Dendritic cell treated with granulocyte-macrophage colony-stimulating factor and Interleukin-4, amounts not matched to agents 40 ng/mL and 50 ng/mL, for 4 days (primary cell): ENCODE results near the gene RIC1.
"Not testable (repeated sequence)": the region's sequence is repeated elsewhere in the genome, so short reads cannot be mapped to it uniquely, and the experiment has no call there.

Source experiments
- H3K27ac Mint-ChIP-seq: one replicate; pipeline ENCODE4 v1.8.0; 2022; ENCODE audit warnings: mild to moderate bottlenecking, mixed read lengths
- H3K27me3 Mint-ChIP-seq: one replicate; pipeline ENCODE4 v1.8.0; 2022; ENCODE audit warnings: mild to moderate bottlenecking, mixed read lengths
- H3K36me3 Mint-ChIP-seq: one replicate; pipeline ENCODE4 v1.8.0; 2022; ENCODE audit warnings: low read depth, mixed read lengths
- H3K4me1 Mint-ChIP-seq: one replicate; pipeline ENCODE4 v1.8.0; 2022; ENCODE audit warnings: low read depth, mixed read lengths
- H3K4me3 Mint-ChIP-seq: one replicate; pipeline ENCODE4 v1.8.0; 2022; ENCODE audit warnings: mild to moderate bottlenecking, moderate library complexity, mixed read lengths
- H3K9me3 Mint-ChIP-seq: one replicate; pipeline ENCODE4 v1.8.0; 2022; ENCODE audit warnings: mixed read lengths
- intact Hi-C: fragments of 100-400 bp; cut with micrococcal nuclease; formaldehyde crosslinking; loops from one replicate; pipeline ENCODE4 v1.15.0; 2022

Gene RIC1

GRCh38 chr9:5665059-5665458 lies 36.2 kb downstream of the RIC1 start:
- peaks cover 66% of the 10 kb centered on the region for H3K4me1 Mint-ChIP-seq
- H3K9me3 Mint-ChIP-seq: peaks cover 64% of the 10 kb centered on the region
- intact Hi-C loops: no loop called here
- H3K27me3 Mint-ChIP-seq: no peaks in the 10 kb centered on the region
- no peak overlapping the region for H3K4me3 Mint-ChIP-seq
- peaks cover 87% of the 10 kb centered on the region for H3K36me3 Mint-ChIP-seq
- H3K27ac Mint-ChIP-seq: no peak overlapping the region

- H3K27me3 Mint-ChIP-seq: no peaks in the 10 kb centered on the region
- H3K27ac Mint-ChIP-seq: no peak overlapping the region
- peaks cover 65% of the 10 kb centered on the region for H3K4me1 Mint-ChIP-seq
- H3K36me3 Mint-ChIP-seq: peaks cover 64% of the 10 kb centered on the region
- no peak overlapping the region for H3K4me3 Mint-ChIP-seq
- H3K9me3 Mint-ChIP-seq: peaks cover 41% of the 10 kb centered on the region
- intact Hi-C loops: no loop called here
These were observed 38.5 kb downstream of the RIC1 start for GRCh38 chr9:5667391-5667790.

- Mint-ChIP-seq H3K36me3 (peaks cover 63% of the 10 kb centered on the region), H3K27me3 (no peaks in the 10 kb centered on the region), H3K4me1 (peaks cover 41% of the 10 kb centered on the region), H3K9me3 (peaks cover 38% of the 10 kb centered on the region), H3K27ac (no peak overlapping the region), H3K4me3 (no peak overlapping the region)
- intact Hi-C loops: no loop called here
These were observed 41.2 kb downstream of the RIC1 start for GRCh38 chr9:5670079-5670478.

GRCh38 chr9:5671711-5672353 lies 42.9 kb downstream of the RIC1 start:
- no peak overlapping the region for H3K27ac Mint-ChIP-seq
- no peaks in the 10 kb centered on the region for H3K27me3 Mint-ChIP-seq

GRCh38 chr9:5675046-5675445 lies 46.1 kb downstream of the RIC1 start:
- not testable (repeated sequence) for H3K4me3 Mint-ChIP-seq, H3K27ac Mint-ChIP-seq

More at GRCh38 chr9:5671711-5672353, 42.9 kb downstream of the RIC1 start:
- H3K9me3 Mint-ChIP-seq: peaks cover 42% of the 10 kb centered on the region
- H3K4me3 Mint-ChIP-seq: no peak overlapping the region
- H3K4me1 Mint-ChIP-seq: peaks cover 36% of the 10 kb centered on the region
- peaks cover 48% of the 10 kb centered on the region for H3K36me3 Mint-ChIP-seq
- intact Hi-C loops: no loop called here

GRCh38 chr9:5683591-5683990 lies 54.7 kb downstream of the RIC1 start:
- peaks cover 42% of the 10 kb centered on the region for H3K36me3 Mint-ChIP-seq
- intact Hi-C loops, H3K4me3 Mint-ChIP-seq, H3K27ac Mint-ChIP-seq, H3K27me3 Mint-ChIP-seq: not testable (repeated sequence)
- H3K9me3 Mint-ChIP-seq: peaks cover 40% of the 10 kb centered on the region
- H3K4me1 Mint-ChIP-seq: peaks cover 27% of the 10 kb centered on the region

More at GRCh38 chr9:5675046-5675445, 46.1 kb downstream of the RIC1 start:
- H3K4me1 Mint-ChIP-seq: peaks cover 17% of the 10 kb centered on the region
- peaks cover 19% of the 10 kb centered on the region for H3K36me3 Mint-ChIP-seq
- intact Hi-C loops, H3K27me3 Mint-ChIP-seq: not testable (repeated sequence)
- peaks cover 13% of the 10 kb centered on the region for H3K9me3 Mint-ChIP-seq

GRCh38 chr9:5684101-5684500 lies 55.2 kb downstream of the RIC1 start:
- intact Hi-C loops: no loop called here
- no peaks in the 10 kb centered on the region for H3K27me3 Mint-ChIP-seq

GRCh38 chr9:5688109-5688508 lies 59.2 kb downstream of the RIC1 start:
- Mint-ChIP-seq H3K4me1 (peaks cover 6% of the 10 kb centered on the region), H3K4me3 (no peak overlapping the region), H3K27ac (no peak overlapping the region), H3K9me3 (peaks cover 12% of the 10 kb centered on the region), H3K36me3 (peaks cover 12% of the 10 kb centered on the region), H3K27me3 (no peaks in the 10 kb centered on the region)
- intact Hi-C loops: no loop called here

More at GRCh38 chr9:5684101-5684500, 55.2 kb downstream of the RIC1 start:
- H3K9me3 Mint-ChIP-seq: peaks cover 40% of the 10 kb centered on the region
- peaks cover 27% of the 10 kb centered on the region for H3K4me1 Mint-ChIP-seq
- H3K36me3 Mint-ChIP-seq: peaks cover 42% of the 10 kb centered on the region
- no peak overlapping the region for H3K27ac Mint-ChIP-seq
- no peak overlapping the region for H3K4me3 Mint-ChIP-seq

GRCh38 chr9:5690278-5690677 lies 61.4 kb downstream of the RIC1 start:
- Mint-ChIP-seq H3K9me3 (no peaks in the 10 kb centered on the region), H3K4me3 (no peak overlapping the region), H3K27me3 (no peaks in the 10 kb centered on the region), H3K4me1 (peaks cover 6% of the 10 kb centered on the region), H3K36me3 (peaks cover 13% of the 10 kb centered on the region), H3K27ac (no peak overlapping the region)
- intact Hi-C loops: no loop called here

GRCh38 chr9:5695860-5696259 lies 67.0 kb downstream of the RIC1 start:
- H3K27ac Mint-ChIP-seq: no peak overlapping the region
- H3K9me3 Mint-ChIP-seq: no peaks in the 10 kb centered on the region
- H3K4me3 Mint-ChIP-seq: no peak overlapping the region
- intact Hi-C loops: no loop called here
- no peaks in the 10 kb centered on the region for H3K27me3 Mint-ChIP-seq
- no peaks in the 10 kb centered on the region for H3K4me1 Mint-ChIP-seq
- peaks cover 44% of the 10 kb centered on the region for H3K36me3 Mint-ChIP-seq

- peaks cover 4% of the 10 kb centered on the region for H3K9me3 Mint-ChIP-seq
- peaks cover 54% of the 10 kb centered on the region for H3K36me3 Mint-ChIP-seq
- H3K27ac Mint-ChIP-seq: no peak overlapping the region
- intact Hi-C loops: no loop called here
- H3K4me3 Mint-ChIP-seq: no peak overlapping the region
- H3K4me1 Mint-ChIP-seq: no peaks in the 10 kb centered on the region
- no peaks in the 10 kb centered on the region for H3K27me3 Mint-ChIP-seq
These were observed 68.0 kb downstream of the RIC1 start for GRCh38 chr9:5696884-5697283.

- no peaks in the 10 kb centered on the region for H3K27me3 Mint-ChIP-seq
- no peaks in the 10 kb centered on the region for H3K4me1 Mint-ChIP-seq
- H3K9me3 Mint-ChIP-seq: peaks cover 15% of the 10 kb centered on the region
- H3K36me3 Mint-ChIP-seq: peaks cover 65% of the 10 kb centered on the region
- intact Hi-C loops: no loop called here
- H3K4me3 Mint-ChIP-seq: no peak overlapping the region
- no peak overlapping the region for H3K27ac Mint-ChIP-seq
These were observed 69.1 kb downstream of the RIC1 start for GRCh38 chr9:5698004-5698403.

- no peak overlapping the region for H3K4me3 Mint-ChIP-seq
- no peaks in the 10 kb centered on the region for H3K27me3 Mint-ChIP-seq
- intact Hi-C loops: no loop called here
- H3K27ac Mint-ChIP-seq: no peak overlapping the region
- peaks cover 18% of the 10 kb centered on the region for H3K9me3 Mint-ChIP-seq
- no peaks in the 10 kb centered on the region for H3K4me1 Mint-ChIP-seq
- H3K36me3 Mint-ChIP-seq: peaks cover 69% of the 10 kb centered on the region
These were observed 70.1 kb downstream of the RIC1 start for GRCh38 chr9:5698810-5699556.

- Mint-ChIP-seq H3K27ac (no peak overlapping the region), H3K4me1 (peaks cover 5% of the 10 kb centered on the region), H3K4me3 (no peak overlapping the region), H3K36me3 (peaks cover 71% of the 10 kb centered on the region), H3K9me3 (peaks cover 39% of the 10 kb centered on the region), H3K27me3 (no peaks in the 10 kb centered on the region)
- intact Hi-C loops: no loop called here
These were observed 79.5 kb downstream of the RIC1 start for GRCh38 chr9:5708414-5708813.
